ENCODE data around the gene FNDC11.

DNA sequence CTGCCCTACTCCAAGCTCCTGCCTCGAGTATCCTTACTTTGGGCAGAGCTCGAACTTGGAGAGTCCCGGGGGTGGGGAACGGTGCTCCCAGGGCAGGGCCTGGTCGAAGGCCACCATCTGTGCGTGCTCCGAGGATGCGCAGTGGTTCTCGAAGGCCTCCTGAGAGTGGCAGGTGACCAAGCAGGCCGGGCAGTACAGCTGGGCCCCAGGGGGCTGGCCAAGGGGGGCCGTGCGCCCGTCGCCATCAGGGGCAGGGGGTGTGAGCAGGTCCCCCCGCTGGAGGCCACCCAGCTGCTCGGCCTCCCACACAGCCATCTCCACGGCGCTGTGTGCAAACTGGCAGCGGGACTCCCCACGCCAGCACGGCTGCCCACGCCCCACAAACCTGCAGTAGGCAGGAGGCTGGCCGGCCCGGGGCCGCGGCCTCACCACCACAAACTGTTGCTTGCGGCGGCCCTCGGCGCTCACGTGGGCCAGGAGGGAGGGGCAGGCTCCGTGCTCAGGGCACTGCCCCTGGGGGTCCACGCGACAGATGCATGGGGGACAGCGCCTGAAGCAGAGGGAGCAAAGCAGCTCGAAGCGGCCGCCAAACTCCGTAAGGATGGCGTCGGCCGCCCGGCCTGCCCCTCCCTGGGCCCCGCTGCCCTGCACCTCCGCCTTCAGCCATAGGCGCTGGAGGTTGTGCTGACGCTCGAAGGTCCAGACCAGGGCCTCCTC, 18.3 kb downstream of the FNDC11 start:
- TF ChIP-seq ZNF274 (IDR thresholded peaks at IDR 0.05; ENCODE audit: low read depth, low read length) = no peak
- TF ChIP-seq YY1 (IDR thresholded peaks at IDR 0.05; ENCODE audit: insufficient read depth, insufficient read length) = no peak
- no peak for TF ChIP-seq SUZ12 (IDR thresholded peaks at IDR 0.05; ENCODE audit: extremely low read depth, insufficient read depth, insufficient read length)

Measured in NT2/D1 (cell line).